GM19043 (cell line): ENCODE measurements around the gene KIF3B.
"Not testable (repeated sequence)": the region's sequence is repeated elsewhere in the genome, so short reads cannot be mapped to it uniquely, and the experiment has no call there.

Experiments used
- ATAC-seq: cut with Tn5 transposase; IDR thresholded peaks from one replicate; pipeline ENCODE4 v1.9.1; 2021; ENCODE audit warnings: low read depth; ENCODE audit not compliant: unreplicated experiment

Gene KIF3B

GRCh38 chr20:32292548-32292947, 15.1 kb downstream of the KIF3B start:
- ATAC-seq = no peak

GRCh38 chr20:32294071-32294470, 16.6 kb downstream of the KIF3B start:
- ATAC-seq = no peak

GRCh38 chr20:32296412-32296811, 19.0 kb downstream of the KIF3B start:
- no peak for ATAC-seq

DNA sequence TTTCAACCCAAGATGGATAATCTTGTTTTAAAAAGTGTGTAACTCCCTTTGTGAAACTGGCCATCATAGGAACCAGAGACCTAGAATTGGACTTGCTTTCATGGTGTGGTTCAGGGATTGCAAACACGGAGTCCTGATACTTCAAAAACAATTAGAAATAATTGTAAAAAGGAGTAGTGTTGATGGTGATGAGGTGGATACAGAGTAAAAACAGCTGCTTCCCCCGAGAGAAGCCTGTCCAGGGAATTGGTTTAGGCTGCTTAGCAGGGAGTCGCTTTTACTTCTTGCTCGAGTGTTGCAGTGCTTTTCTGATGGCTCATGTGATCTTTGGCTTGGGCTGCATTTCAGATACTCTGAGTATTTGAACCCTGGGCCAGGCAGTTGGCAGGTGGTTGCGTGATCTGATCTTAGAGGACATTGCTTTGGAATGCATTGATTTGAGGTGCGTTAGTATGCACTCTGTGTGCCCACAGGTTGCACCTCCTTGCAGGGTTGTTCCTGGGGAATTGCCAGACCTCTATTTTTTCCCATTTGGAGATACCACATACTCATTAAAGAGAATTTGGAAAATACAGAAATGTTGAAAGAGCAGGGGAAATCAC, 19.5 kb downstream of the KIF3B start:
- ATAC-seq = no peak

DNA sequence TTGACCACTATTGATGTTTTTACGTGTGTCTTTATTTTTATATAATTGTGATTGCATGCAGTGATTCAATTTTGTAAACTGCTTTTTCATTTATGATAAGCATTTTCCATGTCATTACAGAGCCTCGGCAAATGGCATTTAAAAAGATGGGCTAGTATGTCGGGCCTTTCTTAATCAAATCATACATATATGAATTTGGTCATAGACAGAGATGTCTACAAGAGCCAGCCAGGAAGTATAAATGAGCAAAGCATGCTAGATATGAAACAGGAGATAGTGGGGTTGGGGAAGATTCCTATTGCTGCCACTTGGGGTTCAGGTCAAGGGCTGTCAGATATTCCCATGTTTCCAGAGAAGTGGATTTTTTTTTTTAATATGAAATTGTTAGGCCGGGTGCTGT, 20.0 kb downstream of the KIF3B start:
- no peak for ATAC-seq

- ATAC-seq = no peak
These were observed 23.2 kb downstream of the KIF3B start for GRCh38 chr20:32300647-32301046.

- no peak for ATAC-seq
These were observed 24.5 kb downstream of the KIF3B start for GRCh38 chr20:32301719-32302506.

DNA sequence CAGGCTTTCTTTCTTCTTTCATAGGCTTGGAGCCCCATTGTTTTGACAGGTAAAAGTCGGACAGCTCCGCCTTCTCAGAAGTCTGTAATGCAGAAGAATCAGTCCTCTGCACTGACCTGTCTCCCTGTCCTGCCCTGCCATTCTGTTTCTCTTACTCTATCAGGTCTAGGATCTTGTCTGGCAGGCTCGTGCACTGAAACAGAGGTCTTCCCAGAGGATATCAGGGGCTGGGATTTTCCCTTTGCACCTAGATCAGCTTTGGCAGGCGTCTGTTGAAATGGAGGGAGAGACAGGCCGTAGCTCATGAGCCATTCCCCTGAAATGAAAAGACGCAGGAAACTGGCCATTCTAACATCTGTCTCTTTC, 25.0 kb downstream of the KIF3B start:
- ATAC-seq = no peak

GRCh38 chr20:32304131-32304746, 26.8 kb downstream of the KIF3B start:
- no peak for ATAC-seq

DNA sequence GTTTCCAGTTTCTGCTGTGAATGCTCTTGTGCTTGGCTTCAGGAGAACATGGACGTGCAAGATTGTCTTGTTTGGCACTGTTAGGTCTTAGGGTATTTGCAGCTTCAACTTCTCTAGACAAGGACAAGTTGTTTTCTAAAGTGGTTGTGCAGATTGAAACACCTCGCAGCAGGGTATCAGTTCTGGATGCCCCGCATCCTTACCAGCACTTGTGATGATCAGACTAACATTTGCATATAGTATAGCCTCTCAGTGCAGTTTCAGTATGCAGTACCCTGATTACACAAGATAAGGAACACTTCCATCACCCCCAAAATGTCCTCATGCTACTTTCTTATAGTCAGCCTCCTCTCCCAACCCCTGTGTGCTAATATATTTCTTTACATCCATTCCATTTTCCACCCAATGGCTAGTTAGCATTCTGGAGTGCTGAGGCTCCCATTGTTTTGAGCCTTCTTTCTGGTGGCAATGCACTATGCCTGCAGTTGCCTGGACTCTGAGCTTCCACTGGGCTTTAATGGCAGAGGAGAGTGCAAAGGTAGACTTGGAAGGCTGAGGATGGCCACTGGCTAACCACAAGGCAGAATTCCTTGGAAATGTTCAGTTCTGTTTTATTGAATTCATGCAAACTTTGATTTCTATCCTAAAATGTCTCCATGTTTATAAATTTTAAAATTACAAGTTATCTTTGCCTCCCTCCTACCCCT, 35.4 kb downstream of the KIF3B start:
- no peak for ATAC-seq

DNA sequence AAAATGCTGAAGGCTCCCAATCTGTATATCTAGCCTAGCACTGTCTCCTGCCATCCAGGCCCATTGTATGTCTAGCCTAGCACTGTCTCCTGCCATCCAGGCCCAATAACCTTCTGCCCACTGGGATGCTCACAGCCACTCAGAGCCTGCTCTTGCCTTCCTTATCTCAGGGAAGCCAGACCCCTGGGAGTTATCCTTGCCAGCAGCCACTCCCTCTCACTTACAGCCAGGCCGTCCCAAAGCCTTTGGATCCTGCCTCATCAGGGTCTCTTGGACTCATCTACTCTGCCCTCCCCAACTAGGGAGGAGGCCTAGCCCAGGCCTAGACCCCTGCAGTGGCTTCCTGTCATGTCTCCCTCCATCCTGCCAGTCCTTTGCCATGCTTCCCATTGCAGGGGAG, 37.3 kb downstream of the KIF3B start:
- ATAC-seq = no peak

GRCh38 chr20:32315399-32315798, 37.9 kb downstream of the KIF3B start:
- no peak for ATAC-seq

- ATAC-seq = no peak
These were observed 38.4 kb downstream of the KIF3B start for GRCh38 chr20:32315891-32316290.

- no peak for ATAC-seq
These were observed 39.2 kb downstream of the KIF3B start for GRCh38 chr20:32316667-32317066.

- ATAC-seq = no peak
These were observed 41.6 kb downstream of the KIF3B start for GRCh38 chr20:32319100-32319499.

- no peak for ATAC-seq
These were observed 42.9 kb downstream of the KIF3B start for GRCh38 chr20:32320305-32320704.

- no peak for ATAC-seq
These were observed 43.9 kb downstream of the KIF3B start for GRCh38 chr20:32321390-32321789.

DNA sequence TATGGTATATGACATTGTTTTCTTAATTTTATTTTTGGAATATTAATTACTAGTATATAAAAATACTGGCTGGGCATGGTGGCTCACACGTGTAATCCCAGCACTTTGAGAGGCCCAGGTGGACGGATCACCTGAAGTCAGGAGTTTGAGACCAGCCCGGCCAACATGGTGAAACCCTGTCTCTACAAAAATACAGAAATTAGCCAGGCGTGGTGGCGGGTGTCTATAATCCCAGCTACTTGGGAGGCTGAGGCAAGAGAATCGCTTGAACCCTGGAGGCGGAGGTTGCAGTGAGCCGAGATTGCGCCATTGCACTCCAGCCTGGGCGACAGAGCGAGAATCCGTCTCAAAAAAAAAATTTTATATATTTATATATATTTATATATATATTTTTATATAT, 44.8 kb downstream of the KIF3B start:
- ATAC-seq = not testable (repeated sequence)

- not testable (repeated sequence) for ATAC-seq
These were observed 46.3 kb downstream of the KIF3B start for GRCh38 chr20:32323761-32324160.

- ATAC-seq = no peak
These were observed 48.5 kb downstream of the KIF3B start for GRCh38 chr20:32325706-32326503.

- ATAC-seq = no peak
These were observed 49.0 kb downstream of the KIF3B start for GRCh38 chr20:32326504-32326845.
